LoVo (cell line): Measurements from ENCODE around the gene SERPINB5.
"Not testable (repeated sequence)": the region's sequence is repeated elsewhere in the genome, so short reads cannot be mapped to it uniquely, and the experiment has no call there.

Source experiments
- DNase-seq: peaks from one replicate; pipeline ENCODE4 v3.0.0-alpha.2; 2016; ENCODE audit warnings: low spot score

Gene SERPINB5

GRCh38 chr18:63476668-63477067 is at the start of gene SERPINB5:
TSS of gene SERPINB5 (plus strand) at chr18:63476958. CDS start at chr18:63484429, 7,471 bp downstream.
- DNase-seq = peak; percentile 91

DNA sequence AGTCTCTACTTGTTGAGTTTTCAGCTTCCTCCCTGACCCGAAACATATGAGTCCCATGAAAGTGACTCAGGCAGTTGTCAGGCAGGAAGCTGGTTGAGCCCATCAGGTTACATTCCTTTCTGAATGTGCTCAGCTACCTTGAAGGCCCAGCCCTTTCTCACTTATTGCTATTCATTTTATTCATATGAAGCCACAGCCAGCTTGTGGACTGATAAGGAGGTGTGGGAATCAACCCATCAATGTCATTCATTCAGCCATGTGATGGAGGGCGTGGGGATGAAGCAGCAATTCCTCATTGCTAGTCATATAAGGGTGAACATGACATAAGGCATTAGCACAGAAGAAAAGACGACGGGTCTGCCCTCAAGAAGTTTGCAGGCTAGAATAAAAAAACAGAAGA is 49.2 kb upstream of the SERPINB5 start:
- peak; percentile 61 for DNase-seq

DNA sequence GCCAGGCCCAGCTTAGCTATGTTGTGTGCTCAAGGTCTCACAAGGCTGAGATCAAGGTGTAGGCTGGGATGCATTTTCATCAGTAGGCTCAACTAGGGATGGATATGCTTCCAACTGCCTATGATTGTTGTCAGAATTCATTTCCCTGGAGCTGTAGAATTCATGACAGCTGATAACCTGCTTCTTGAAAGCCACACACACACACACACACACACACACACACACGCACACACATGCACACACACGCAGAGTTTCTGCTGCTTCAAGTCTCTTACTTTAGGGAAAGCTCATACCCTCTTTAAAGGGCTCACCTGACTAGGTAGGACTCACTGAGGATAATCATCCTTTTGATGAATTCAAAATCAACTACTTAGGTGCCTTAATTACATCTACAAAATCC is 46.2 kb upstream of the SERPINB5 start:
- DNase-seq = no peak

DNA sequence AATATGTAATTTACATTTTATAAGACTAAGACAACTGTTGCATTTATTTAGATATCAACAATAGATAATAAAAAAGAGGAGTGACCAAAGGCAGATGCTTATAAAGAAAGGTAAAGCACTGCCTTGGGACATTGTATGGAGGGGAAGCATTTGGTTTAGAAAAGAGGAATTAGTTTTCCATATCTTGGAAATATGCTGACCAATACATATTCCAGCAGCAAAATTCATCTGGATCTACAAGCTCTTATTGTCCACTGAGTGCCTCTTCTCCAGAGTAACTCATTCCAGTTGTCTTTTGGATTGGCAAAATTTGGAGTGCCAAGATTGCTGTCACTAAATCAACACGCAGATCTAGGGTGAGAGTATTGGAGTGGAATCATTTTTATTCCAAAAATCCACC is 45.6 kb upstream of the SERPINB5 start:
- DNase-seq = no peak

DNA sequence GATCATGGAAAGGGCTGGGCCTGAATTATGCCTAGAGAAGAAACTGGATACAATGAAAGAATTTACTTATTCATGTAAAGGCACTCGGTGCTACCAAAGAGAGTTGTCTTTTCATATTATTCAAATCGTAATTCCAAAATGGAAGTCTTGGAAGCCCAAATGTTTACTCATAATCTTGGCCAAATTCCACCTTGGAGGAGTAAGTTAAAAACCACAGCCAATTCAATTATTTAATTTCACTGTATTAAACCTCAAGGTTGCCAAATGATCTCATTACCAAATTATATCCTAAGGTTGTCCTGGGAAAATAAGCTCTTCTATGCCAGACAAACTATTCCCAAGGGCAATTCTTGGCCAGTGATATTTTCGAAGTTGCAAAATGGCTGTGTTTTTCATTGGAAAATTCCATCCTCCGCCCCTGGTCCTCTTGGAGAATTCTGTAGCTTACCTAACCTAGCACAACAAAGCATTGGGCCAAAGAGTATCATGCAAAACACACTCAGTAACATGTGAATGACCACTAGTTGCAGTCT is 43.4 kb upstream of the SERPINB5 start:
- no peak for DNase-seq

GRCh38 chr18:63438181-63438580 is 38.6 kb upstream of the SERPINB5 start:
- no peak for DNase-seq

- peak; percentile 69 for DNase-seq
Observed at GRCh38 chr18:63439334-63439733, 37.4 kb upstream of the SERPINB5 start.

DNA sequence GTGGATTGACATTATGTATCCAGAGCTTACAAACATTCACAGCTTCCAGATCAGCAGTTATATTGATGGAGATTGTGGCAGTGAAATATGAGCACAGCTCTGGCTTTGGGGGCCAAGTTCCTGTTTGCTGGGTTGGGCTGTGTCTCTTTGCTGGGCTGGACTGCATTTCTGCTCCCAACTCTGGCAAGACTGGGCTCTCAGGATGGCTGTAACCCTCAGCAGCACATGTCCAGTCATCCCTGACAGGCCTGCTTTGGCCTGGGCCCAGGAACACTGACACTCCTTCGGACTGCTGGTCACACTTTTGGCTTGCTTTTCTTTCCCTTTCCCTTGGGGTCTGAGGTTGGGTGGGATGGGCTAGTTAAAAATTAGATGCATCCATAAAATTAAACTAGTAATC is 36.5 kb upstream of the SERPINB5 start:
- DNase-seq = no peak

DNA sequence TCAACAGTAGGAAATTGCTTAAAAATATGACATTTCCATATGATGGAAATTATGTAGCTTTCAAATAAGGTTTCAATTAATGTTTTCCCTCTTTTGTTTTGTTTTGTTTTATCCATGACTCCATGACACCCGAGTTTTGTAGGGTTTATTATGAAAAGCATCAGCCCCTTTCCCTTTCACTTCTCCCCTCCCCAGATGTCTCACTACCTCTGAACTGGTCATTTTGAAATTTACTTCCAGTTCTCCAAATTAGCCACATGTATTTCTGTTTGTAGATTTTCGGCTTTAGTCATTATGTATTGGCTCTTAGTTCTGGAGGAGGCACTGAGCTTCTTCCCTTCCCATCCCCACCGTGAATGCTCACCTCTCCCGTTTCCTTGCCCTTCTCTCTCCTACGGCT is 35.9 kb upstream of the SERPINB5 start:
- DNase-seq = no peak

- DNase-seq = no peak
Observed at GRCh38 chr18:63443829-63444228, 32.9 kb upstream of the SERPINB5 start.

DNA sequence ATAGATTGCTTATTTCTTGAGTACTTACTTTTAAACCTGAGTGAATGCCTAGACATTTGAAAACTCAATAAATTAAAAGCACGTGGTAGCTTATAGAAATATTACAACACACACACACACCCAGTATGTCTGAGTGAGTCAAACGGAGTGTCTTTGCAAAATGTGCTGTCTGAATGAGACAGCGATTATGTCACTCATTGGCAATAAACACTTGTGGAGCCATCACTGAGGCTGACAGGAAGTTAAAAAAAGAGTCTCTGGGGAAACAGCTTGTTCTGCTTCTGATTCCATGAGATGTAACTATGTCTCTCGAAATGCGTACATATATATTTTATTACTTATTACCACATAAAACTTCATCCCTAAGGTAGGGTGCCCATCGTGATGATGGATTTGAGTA is 32.2 kb upstream of the SERPINB5 start:
- DNase-seq = peak; percentile 50

DNA sequence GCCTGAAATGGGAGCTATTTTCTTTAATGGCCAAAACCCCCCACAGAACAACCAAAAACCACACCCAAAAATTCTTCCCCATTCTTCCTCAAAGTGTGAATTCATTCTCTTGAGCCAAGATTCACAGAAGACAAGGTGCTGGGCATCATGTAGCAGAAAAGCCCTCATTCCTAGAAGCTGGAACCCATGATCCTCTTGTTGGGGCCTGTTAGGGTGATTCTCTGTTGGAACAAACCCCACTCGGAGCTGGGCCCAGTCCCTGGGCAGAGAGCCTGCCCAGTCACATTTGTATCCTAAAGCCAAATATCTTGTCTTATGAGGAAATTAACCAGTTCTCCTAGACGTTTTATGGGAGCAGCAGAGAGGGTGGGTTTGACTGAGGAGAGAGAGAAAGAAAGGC is 31.7 kb upstream of the SERPINB5 start:
- no peak for DNase-seq

DNA sequence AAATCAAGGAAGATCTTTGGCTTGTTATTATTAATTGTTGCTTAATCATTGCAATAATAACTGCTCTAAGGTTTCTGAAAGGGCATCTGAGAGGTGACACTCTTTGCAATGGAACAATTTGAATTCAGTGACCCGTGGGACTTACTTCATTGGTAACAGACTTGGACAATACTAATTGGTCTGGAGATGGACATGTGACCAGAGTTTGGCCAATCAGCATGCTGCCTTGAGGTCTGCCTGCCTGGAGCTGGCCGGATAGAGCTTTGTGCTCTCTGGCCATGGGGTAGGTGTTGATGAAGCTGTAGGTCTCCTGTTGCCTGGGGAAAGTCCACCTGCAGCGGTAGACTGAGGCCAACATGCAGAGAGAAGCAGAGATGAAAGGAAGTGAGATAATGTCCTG is 30.5 kb upstream of the SERPINB5 start:
- no peak for DNase-seq

DNA sequence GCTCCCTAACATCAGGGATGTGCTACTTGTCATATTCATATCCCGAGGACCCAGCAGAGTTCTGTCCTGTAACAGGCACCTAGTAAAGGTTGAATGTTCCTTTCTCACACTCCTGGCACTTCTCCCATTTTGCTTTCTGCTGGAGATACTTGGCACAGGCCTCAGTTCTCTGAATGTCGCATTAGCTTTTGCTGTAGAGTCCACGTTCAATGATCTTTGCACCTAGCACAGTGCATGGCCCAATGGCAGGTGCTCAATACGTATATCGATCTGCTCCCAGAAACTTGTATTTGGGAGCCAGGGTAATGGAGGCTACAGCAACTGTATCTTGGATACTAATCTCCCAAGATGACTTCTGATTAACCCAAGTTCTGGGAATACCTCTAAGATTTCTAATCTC is 29.7 kb upstream of the SERPINB5 start:
- no peak for DNase-seq

DNA sequence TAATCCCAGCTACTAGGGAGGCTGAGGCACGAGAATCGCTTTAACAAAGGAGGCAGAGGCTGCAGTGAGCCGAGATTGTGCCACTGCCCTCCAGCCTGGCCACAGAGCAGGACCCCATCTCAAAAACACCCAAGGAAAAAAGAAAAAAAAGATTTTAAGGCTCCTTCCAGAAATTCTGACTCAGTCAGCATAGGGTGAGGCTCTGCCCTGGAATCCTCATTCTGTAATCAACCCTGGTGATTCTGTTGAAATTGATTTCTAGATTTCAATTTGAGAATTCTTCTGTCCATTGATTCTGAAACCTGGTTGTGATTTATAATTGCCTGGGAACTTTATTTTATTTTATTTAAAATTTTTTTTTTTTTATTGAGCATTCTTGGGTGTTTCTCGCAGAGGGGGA is 27.3 kb upstream of the SERPINB5 start:
- no peak for DNase-seq

- peak; percentile 76 for DNase-seq
Observed at GRCh38 chr18:63451799-63452660, 24.7 kb upstream of the SERPINB5 start.

- not testable (repeated sequence) for DNase-seq
Observed at GRCh38 chr18:63452751-63453150, 24.0 kb upstream of the SERPINB5 start.

- DNase-seq = peak; percentile 89
Observed at GRCh38 chr18:63454497-63454896, 22.3 kb upstream of the SERPINB5 start.

- peak; percentile 79 for DNase-seq
Observed at GRCh38 chr18:63457977-63458376, 18.8 kb upstream of the SERPINB5 start.

- DNase-seq = no peak
Observed at GRCh38 chr18:63460414-63460813, 16.3 kb upstream of the SERPINB5 start.

GRCh38 chr18:63464434-63464833 is 12.3 kb upstream of the SERPINB5 start:
- no peak for DNase-seq

GRCh38 chr18:63465059-63465458 is 11.7 kb upstream of the SERPINB5 start:
- DNase-seq = no peak

GRCh38 chr18:63467699-63468098 is 9.1 kb upstream of the SERPINB5 start:
- DNase-seq = no peak

DNA sequence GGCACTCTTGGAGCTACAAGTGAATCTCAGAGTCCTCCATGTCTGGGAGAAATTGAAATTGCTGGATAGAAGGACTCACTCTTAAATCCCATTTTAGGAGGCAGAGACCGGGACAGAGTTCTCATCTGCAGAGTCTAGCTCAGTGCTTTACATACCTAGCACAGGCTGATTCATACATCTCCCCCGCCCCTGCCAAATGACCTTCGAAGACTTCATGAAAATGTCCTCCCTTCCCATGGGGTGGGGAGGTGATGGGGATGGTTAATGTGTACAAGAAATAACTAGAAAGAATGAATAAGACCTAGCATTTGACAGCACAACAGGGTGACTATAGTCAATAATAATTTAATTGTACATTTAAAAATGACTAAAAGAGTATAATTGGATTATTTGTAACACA is 8.2 kb upstream of the SERPINB5 start:
- no peak for DNase-seq
